ENCODE results near the gene EPS8L3. TPM values are rescaled to one million over a fixed set of nuclear protein-coding genes. Genes with fewer than 3 reads are reported as not detected.
"Not testable (repeated sequence)": the region's sequence is repeated elsewhere in the genome, so short reads cannot be mapped to it uniquely, and the experiment has no call there.

Gene EPS8L3
- total RNA-seq, 6 donors from 2014 or later: 0.20 TPM; not detected in 5

DNA sequence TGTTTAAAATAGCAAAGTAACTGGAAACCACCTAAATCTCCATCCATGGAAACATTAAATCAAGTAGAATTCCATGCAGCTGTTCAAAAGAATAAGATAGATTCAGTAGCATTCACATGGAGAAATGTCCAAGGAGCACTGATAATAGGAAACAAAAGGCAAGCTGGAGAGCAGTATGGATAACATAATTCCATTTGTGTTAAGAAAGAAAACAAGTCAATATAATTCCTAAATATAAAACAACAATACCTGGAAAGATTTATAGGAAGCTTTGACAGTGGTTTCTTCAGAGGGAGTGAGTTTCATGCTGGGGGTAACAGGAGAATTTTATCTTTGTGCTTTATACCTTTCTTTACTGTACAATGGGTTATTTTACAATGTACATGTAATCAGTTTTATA is 36.6 kb upstream of the EPS8L3 start:
- no peak overlapping the region for H3K4me3 ChIP-seq
- H3K9me3 ChIP-seq: no peaks in the 10 kb centered on the region
- no peaks in the 10 kb centered on the region for H3K27me3 ChIP-seq
- no peak for TF ChIP-seq EP300 (IDR thresholded peaks at IDR 0.05)
- TF ChIP-seq POLR2A (IDR thresholded peaks at IDR 0.05): no peak
- TF ChIP-seq POLR2AphosphoS5 (IDR thresholded peaks at IDR 0.05): no peak
- TF ChIP-seq, protein P1, sequence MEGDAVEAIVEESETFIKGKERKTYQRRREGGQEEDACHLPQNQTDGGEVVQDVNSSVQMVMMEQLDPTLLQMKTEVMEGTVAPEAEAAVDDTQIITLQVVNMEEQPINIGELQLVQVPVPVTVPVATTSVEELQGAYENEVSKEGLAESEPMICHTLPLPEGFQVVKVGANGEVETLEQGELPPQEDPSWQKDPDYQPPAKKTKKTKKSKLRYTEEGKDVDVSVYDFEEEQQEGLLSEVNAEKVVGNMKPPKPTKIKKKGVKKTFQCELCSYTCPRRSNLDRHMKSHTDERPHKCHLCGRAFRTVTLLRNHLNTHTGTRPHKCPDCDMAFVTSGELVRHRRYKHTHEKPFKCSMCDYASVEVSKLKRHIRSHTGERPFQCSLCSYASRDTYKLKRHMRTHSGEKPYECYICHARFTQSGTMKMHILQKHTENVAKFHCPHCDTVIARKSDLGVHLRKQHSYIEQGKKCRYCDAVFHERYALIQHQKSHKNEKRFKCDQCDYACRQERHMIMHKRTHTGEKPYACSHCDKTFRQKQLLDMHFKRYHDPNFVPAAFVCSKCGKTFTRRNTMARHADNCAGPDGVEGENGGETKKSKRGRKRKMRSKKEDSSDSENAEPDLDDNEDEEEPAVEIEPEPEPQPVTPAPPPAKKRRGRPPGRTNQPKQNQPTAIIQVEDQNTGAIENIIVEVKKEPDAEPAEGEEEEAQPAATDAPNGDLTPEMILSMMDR (IDR thresholded peaks at IDR 0.05): no peak
- peaks cover 22 to 33% (median 29%) of the 10 kb centered on the region in 4 donors for H3K4me1 ChIP-seq
- no peaks in the 10 kb centered on the region for H3K36me3 ChIP-seq
- H3K27ac ChIP-seq: no peak overlapping the region
- no peak for DNase-seq
- ATAC-seq (ENCODE audit: low FRiP score in 2 of 2): no peak

DNA sequence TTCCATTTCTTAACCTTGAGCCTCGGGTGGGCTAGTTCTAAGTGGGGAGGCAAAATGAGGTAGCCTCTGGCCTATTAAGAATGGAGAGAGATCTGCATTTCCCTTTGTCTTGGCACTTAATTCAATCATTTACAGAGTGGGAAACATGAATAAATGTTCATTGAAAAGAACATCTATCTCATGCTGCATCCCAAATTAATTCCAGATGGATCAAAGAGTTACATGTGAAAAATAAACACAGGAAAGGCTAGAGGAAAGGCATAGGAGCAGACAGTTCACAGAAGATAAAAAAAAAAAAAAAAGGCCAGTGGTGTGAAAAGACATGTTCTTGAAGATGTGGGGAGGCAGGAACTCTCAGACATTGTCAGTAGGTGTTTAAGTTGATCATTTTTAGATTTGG is 35.7 kb upstream of the EPS8L3 start:
- H3K4me3 ChIP-seq: no peak overlapping the region
- TF ChIP-seq, protein P1 (IDR thresholded peaks at IDR 0.05): no peak
- no peak for TF ChIP-seq EP300 (IDR thresholded peaks at IDR 0.05)
- no peak for TF ChIP-seq POLR2A (IDR thresholded peaks at IDR 0.05)
- no peak for TF ChIP-seq POLR2AphosphoS5 (IDR thresholded peaks at IDR 0.05)
- DNase-seq: no peak
- no peaks in the 10 kb centered on the region for H3K9me3 ChIP-seq
- 39 to 50% methylated on average over 1 of the region's 1 CpG for WGBS, 2 donors
- H3K4me1 ChIP-seq: peaks cover 23 to 35% (median 33%) of the 10 kb centered on the region in 4 donors
- no peaks in the 10 kb centered on the region for H3K36me3 ChIP-seq
- no peak for ATAC-seq (ENCODE audit: low FRiP score in 2 of 2)
- no peak overlapping the region for H3K27ac ChIP-seq
- no peaks in the 10 kb centered on the region for H3K27me3 ChIP-seq

DNA sequence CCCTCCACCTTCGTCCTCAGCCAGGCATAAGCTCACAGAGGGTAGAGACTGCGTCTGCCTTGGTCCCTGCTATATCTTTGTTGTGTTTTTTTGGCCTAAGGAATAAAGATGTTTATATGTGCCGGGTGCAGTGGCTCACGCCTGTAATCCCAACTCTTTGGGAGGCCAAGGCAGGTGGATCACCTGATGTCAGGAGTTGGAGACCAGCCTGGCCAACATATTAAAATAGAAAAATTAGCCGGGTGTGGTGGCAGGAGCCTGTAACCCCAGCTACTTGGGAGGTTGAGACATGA is 33.5 kb upstream of the EPS8L3 start:
- not testable (repeated sequence) for H3K9me3 ChIP-seq; H3K36me3 ChIP-seq; ATAC-seq (ENCODE audit: low FRiP score in 2 of 2); H3K27me3 ChIP-seq; H3K4me3 ChIP-seq
- Histone ChIP-seq H3K27ac (peak overlapping the region in 3 of 4 donors; percentile 2 to 65 (median 51)), H3K4me1 (peaks cover 30 to 43% (median 36%) of the 10 kb centered on the region in 4 donors)
- DNase-seq: peak in 1 of 2 donors; percentile 2
- 89 to 90% methylated on average over 5 of the region's 5 CpGs for WGBS, 2 donors

DNA sequence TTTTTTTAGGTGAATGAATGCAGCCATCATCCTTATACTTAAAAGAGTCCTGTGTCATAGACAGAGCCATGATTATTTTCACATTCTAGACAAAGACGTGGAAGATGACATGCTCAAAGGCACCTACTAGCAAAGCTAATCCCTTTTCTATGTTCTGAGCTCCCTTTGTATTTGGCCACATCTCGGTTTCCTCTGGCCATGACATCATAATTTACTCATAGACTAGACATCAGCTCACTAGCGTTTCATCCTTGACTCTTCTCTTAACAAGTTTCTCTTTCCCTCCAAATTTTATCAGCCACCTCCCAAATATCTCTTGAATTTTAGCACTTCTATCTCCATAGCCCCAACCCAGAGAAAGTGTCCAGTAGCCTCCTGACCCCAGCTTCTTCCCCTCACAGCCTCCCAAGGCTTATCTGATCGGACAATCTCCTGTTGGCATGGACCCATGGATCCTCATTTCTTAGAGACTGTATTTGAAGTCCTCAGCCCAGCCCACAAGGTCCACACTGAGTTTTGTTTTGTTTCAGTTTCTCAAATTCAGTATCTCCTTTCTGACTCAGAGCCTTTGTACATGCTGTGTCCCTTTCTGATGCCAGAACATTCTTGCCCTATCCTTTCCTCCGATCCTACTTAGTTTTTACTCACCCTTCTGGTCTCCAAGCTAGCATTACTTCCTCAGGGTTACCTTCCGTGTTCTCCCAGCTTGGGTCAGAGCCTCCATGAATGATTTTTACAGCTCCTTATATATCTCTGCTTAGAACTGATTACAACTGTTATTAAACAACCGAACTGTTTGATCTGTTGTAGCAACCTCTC is 33.0 kb upstream of the EPS8L3 start:
- DNase-seq (peak in 1 of 2 donors; percentile 18), ATAC-seq (ENCODE audit: low FRiP score in 2 of 2) (peak in 1 of 2 donors; percentile 77)
- no peaks in the 10 kb centered on the region for H3K27me3 ChIP-seq
- H3K9me3 ChIP-seq: no peaks in the 10 kb centered on the region
- H3K36me3 ChIP-seq: no peaks in the 10 kb centered on the region
- H3K27ac ChIP-seq: peak overlapping the region in 3 of 4 donors; percentile 2 to 65 (median 51)
- H3K4me3 ChIP-seq: no peak overlapping the region
- H3K4me1 ChIP-seq: peaks cover 36 to 49% (median 41%) of the 10 kb centered on the region in 4 donors
- WGBS, 2 donors: 69 to 70% methylated on average over 7 of the region's 7 CpGs
- TF ChIP-seq POLR2A (IDR thresholded peaks at IDR 0.05) (no peak), EP300 (IDR thresholded peaks at IDR 0.05) (no peak), POLR2AphosphoS5 (IDR thresholded peaks at IDR 0.05) (no peak)
- TF ChIP-seq, protein P1 (IDR thresholded peaks at IDR 0.05): no peak

DNA sequence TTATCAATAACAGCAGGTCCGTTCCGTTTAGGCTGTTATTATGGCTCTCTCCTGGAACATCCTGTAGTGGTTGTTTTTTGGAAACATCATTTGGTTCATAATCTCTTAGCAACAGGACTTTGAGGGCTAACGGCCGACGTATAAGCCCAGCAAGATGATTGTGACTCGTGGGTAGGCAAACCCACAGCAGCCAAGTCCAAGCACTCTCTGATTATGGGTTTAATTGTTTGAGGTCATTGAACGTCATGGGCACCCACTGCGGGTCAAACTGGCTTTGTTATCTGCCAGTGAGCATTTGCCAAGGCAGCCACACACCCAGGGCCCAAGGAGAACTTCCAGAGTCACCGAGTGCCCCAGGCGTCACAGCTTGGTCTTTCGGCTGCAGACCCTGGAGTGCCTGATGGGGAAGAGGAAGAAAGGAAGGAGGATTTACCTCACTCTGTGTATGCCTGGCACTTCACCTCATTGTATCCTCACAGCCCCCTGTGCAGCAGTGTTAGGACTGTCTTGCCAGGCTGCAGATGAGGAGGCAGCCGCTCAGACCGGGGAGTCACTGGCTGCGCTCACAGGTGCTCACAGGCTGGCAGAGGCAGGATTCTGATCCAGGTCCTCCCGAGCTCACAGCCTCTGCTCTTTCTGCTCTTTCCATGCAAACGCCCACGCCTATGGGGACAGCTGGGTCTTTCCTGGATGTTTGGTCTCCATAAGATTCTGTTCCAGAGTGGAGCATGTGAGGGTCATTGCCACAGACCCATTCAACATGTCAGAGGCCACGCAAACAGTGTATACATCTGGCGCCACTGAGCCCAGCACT is 30.8 kb upstream of the EPS8L3 start:
- WGBS, 2 donors: 76 to 78% methylated on average over 13 to 19 of the region's 19 CpGs
- DNase-seq (peak in 1 of 2 donors; percentile 20), ATAC-seq (ENCODE audit: low FRiP score in 2 of 2) (no peak)
- Histone ChIP-seq H3K27ac (peak overlapping the region in 2 of 4 donors; percentile 27 to 78), H3K4me3 (no peak overlapping the region), H3K36me3 (no peaks in the 10 kb centered on the region), H3K9me3 (no peaks in the 10 kb centered on the region), H3K4me1 (peaks cover 50 to 70% (median 59%) of the 10 kb centered on the region in 4 donors), H3K27me3 (no peaks in the 10 kb centered on the region)
- TF ChIP-seq, protein P1 (IDR thresholded peaks at IDR 0.05): no peak
- TF ChIP-seq EP300 (IDR thresholded peaks at IDR 0.05): no peak
- no peak for TF ChIP-seq POLR2A (IDR thresholded peaks at IDR 0.05)
- no peak for TF ChIP-seq POLR2AphosphoS5 (IDR thresholded peaks at IDR 0.05)

All from upper lobe of left lung (tissue), 6 donors.